Astrocyte (in vitro differentiated cells and primary cell): ENCODE measurements around the gene ANKS1A. TPM values are rescaled to one million over a fixed set of nuclear protein-coding genes. Genes with fewer than 3 reads are reported as not detected.
"Not testable (repeated sequence)": the region's sequence is repeated elsewhere in the genome, so short reads cannot be mapped to it uniquely, and the experiment has no call there.

Experiments used
- DNase-seq: peaks from one replicate; pipeline ENCODE4 v3.0.0-alpha.2; 2010; ENCODE audit warnings: low read depth
- FAIRE-seq: peaks from 2 replicates; lab custom pipeline; 2011; peaks lifted over from hg19 to GRCh38; lab: Jason Lieb, UNC
- H2AFZ ChIP-seq: 2 replicates; pipeline ENCODE4 v1.6.0; 2012; ENCODE audit warnings: low read depth, low read length, inconsistent platforms
- H3K27ac ChIP-seq: 2 replicates; pipeline ENCODE4 v1.5.1; 2011; ENCODE audit warnings: low read depth, low read length, inconsistent platforms
- H3K27me3 ChIP-seq: 2 replicates; pipeline ENCODE4 v1.6.0; 2011; ENCODE audit warnings: low read length, inconsistent platforms; ENCODE audit not compliant: insufficient read depth
- H3K36me3 ChIP-seq: 2 replicates; pipeline ENCODE4 v1.5.1; 2011; ENCODE audit warnings: low read length, inconsistent platforms; ENCODE audit not compliant: insufficient read depth
- H3K4me1 ChIP-seq: 2 replicates; pipeline ENCODE4 v1.5.1; 2011; ENCODE audit warnings: low read length, inconsistent platforms; ENCODE audit not compliant: insufficient read depth
- H3K4me2 ChIP-seq: 2 replicates; pipeline ENCODE4 v1.6.0; 2012; ENCODE audit warnings: low read length, inconsistent platforms
- H3K4me3 ChIP-seq: 2 replicates; pipeline ENCODE4 v1.5.1; 2011; ENCODE audit warnings: low read depth, mild to moderate bottlenecking, low read length, inconsistent platforms; ENCODE audit not compliant: insufficient read depth
- H3K79me2 ChIP-seq: 2 replicates; pipeline ENCODE4 v1.6.0; 2012; ENCODE audit warnings: mild to moderate bottlenecking, low read length, inconsistent platforms; ENCODE audit not compliant: insufficient read depth
- H3K9ac ChIP-seq: 2 replicates; pipeline ENCODE4 v1.6.0; 2012; ENCODE audit warnings: mild to moderate bottlenecking, low read length, inconsistent platforms
- H3K9me3 ChIP-seq: 2 replicates; pipeline ENCODE4 v1.5.1; 2012; ENCODE audit warnings: low read depth, mild to moderate bottlenecking, low read length, inconsistent platforms; ENCODE audit not compliant: insufficient read depth
- H4K20me1 ChIP-seq: 2 replicates; pipeline ENCODE4 v1.6.0; 2012; ENCODE audit warnings: low read length, inconsistent platforms; ENCODE audit not compliant: insufficient read depth
- H3K27ac Mint-ChIP-seq: one replicate; pipeline ENCODE4 v1.8.0; 2021; ENCODE audit warnings: mild to moderate bottlenecking, mixed read lengths; ENCODE audit not compliant: unreplicated experiment
- H3K27me3 Mint-ChIP-seq: one replicate; pipeline ENCODE4 v1.8.0; 2021; ENCODE audit warnings: low read depth, mixed read lengths; ENCODE audit not compliant: unreplicated experiment
- H3K36me3 Mint-ChIP-seq: one replicate; pipeline ENCODE4 v1.8.0; 2021; ENCODE audit warnings: low read depth, mixed read lengths; ENCODE audit not compliant: unreplicated experiment
- H3K4me1 Mint-ChIP-seq: one replicate; pipeline ENCODE4 v1.8.0; 2021; ENCODE audit warnings: low read depth, mixed read lengths; ENCODE audit not compliant: unreplicated experiment
- H3K4me3 Mint-ChIP-seq: one replicate; pipeline ENCODE4 v1.8.0; 2021; ENCODE audit warnings: mild to moderate bottlenecking, moderate library complexity, mixed read lengths; ENCODE audit not compliant: unreplicated experiment
- H3K9me3 Mint-ChIP-seq: one replicate; pipeline ENCODE4 v1.8.0; 2021; ENCODE audit warnings: mild to moderate bottlenecking, mixed read lengths; ENCODE audit not compliant: unreplicated experiment
- CTCF ChIP-seq: IDR thresholded peaks from 2 replicates; pipeline ENCODE4 v1.5.1; 2011; ENCODE audit warnings: low read depth, mild to moderate bottlenecking, inconsistent platforms, low read length, moderate library complexity; ENCODE audit not compliant: insufficient read depth
- EZH2 ChIP-seq: IDR thresholded peaks from 2 replicates; pipeline ENCODE4 v1.6.1; 2012; ENCODE audit warnings: mild to moderate bottlenecking, low read length, inconsistent platforms; ENCODE audit not compliant: insufficient read depth
- total RNA-seq: library from RNA; stranded (reverse); gene quantifications from 2 replicates; pipeline ENCODE4 v1.2.1, GENCODE V29; 2021

Gene ANKS1A
- total RNA-seq, 1 donor from 2014 or later = 18.0 TPM

GRCh38 chr6:34897716-34898115 is 8.7 kb downstream of the ANKS1A start:
- no peaks in the 10 kb centered on the region for H3K27me3 Mint-ChIP-seq
- no peak overlapping the region for H3K9ac ChIP-seq
- H3K4me3 ChIP-seq = no peak overlapping the region
- no peaks in the 10 kb centered on the region for H3K36me3 ChIP-seq
- DNase-seq = no peak
- H3K27ac ChIP-seq = no peak overlapping the region
- peaks cover 81% of the 10 kb centered on the region for H4K20me1 ChIP-seq
- no peak for FAIRE-seq
- no peak overlapping the region for H2AFZ ChIP-seq
- no peaks in the 10 kb centered on the region for H3K27me3 ChIP-seq
- H3K9me3 Mint-ChIP-seq = no peaks in the 10 kb centered on the region
- no peak for TF ChIP-seq CTCF
- peaks cover 11% of the 10 kb centered on the region for H3K4me1 Mint-ChIP-seq
- H3K27ac Mint-ChIP-seq = no peak overlapping the region
- H3K4me2 ChIP-seq = no peak overlapping the region
- no peak overlapping the region for H3K4me3 Mint-ChIP-seq
- H3K79me2 ChIP-seq = peaks cover 31% of the 10 kb centered on the region
- no peaks in the 10 kb centered on the region for H3K4me1 ChIP-seq
- no peaks in the 10 kb centered on the region for H3K9me3 ChIP-seq
- H3K36me3 Mint-ChIP-seq = no peaks in the 10 kb centered on the region

GRCh38 chr6:34899748-34900147 is 10.7 kb downstream of the ANKS1A start:
- H3K4me1 Mint-ChIP-seq = peaks cover 11% of the 10 kb centered on the region
- H3K36me3 Mint-ChIP-seq, H3K9me3 ChIP-seq, H3K4me1 ChIP-seq, H3K27me3 ChIP-seq, H3K4me2 ChIP-seq, H3K9ac ChIP-seq, H3K4me3 ChIP-seq, H3K9me3 Mint-ChIP-seq, H3K27ac Mint-ChIP-seq, H2AFZ ChIP-seq, FAIRE-seq, H3K27ac ChIP-seq, H3K27me3 Mint-ChIP-seq, H3K36me3 ChIP-seq, DNase-seq, H3K4me3 Mint-ChIP-seq: not testable (repeated sequence)
- peaks cover 26% of the 10 kb centered on the region for H3K79me2 ChIP-seq
- H4K20me1 ChIP-seq = peaks cover 78% of the 10 kb centered on the region

- no peak overlapping the region for H3K4me3 ChIP-seq
- H3K27me3 ChIP-seq = no peaks in the 10 kb centered on the region
- no peak overlapping the region for H3K9ac ChIP-seq
- TF ChIP-seq CTCF (no peak), EZH2 (no peak)
- no peak overlapping the region for H3K27ac ChIP-seq
- peaks cover 81% of the 10 kb centered on the region for H4K20me1 ChIP-seq
- no peak overlapping the region for H3K4me2 ChIP-seq
- H3K27ac Mint-ChIP-seq = no peak overlapping the region
- peaks cover under 1% of the 10 kb centered on the region for H3K36me3 Mint-ChIP-seq
- H3K79me2 ChIP-seq = peaks cover 26% of the 10 kb centered on the region
- H3K4me1 ChIP-seq = no peaks in the 10 kb centered on the region
- no peaks in the 10 kb centered on the region for H3K27me3 Mint-ChIP-seq
- no peaks in the 10 kb centered on the region for H3K36me3 ChIP-seq
- no peak for FAIRE-seq
- DNase-seq = peak; percentile 19
- no peaks in the 10 kb centered on the region for H3K9me3 Mint-ChIP-seq
- H2AFZ ChIP-seq = no peak overlapping the region
- peaks cover 11% of the 10 kb centered on the region for H3K4me1 Mint-ChIP-seq
- H3K4me3 Mint-ChIP-seq = no peak overlapping the region
- H3K9me3 ChIP-seq = no peaks in the 10 kb centered on the region
These were observed 11.4 kb downstream of the ANKS1A start for GRCh38 chr6:34900321-34901031.
